Mesenchymal stem cell (in vitro differentiated cells and primary cell): ENCODE measurements around the gene METTL16.

Experiments used
- DNase-seq: peaks from one replicate; pipeline ENCODE4 v3.0.0-alpha.2; 2013
- H2AFZ ChIP-seq: one replicate; pipeline ENCODE4 v1.6.1; 2013; ENCODE audit warnings: low read depth, mild to moderate bottlenecking, control low read depth, inconsistent platforms, low read length, moderate library complexity
- H2AK5ac ChIP-seq: 2 replicates; pipeline ENCODE4 v1.6.1; 2013; ENCODE audit warnings: low read length, moderate library complexity, mild to moderate bottlenecking, inconsistent platforms; ENCODE audit not compliant: severe bottlenecking
- H2BK120ac ChIP-seq: one replicate; pipeline ENCODE4 v1.6.1; 2013; ENCODE audit warnings: low read depth, mild to moderate bottlenecking, inconsistent platforms, low read length, moderate library complexity
- H2BK12ac ChIP-seq, 2 experiments: one replicate each; pipeline ENCODE4 v1.6.1; 2013; ENCODE audit warnings: inconsistent platforms in 2 of 2, low read length in 2 of 2, mild to moderate bottlenecking in 2 of 2, moderate library complexity in 2 of 2, control low read depth in 1 of 2
- H2BK15ac ChIP-seq: one replicate; pipeline ENCODE4 v1.6.1; 2013; ENCODE audit warnings: mild to moderate bottlenecking, low read depth, inconsistent platforms; ENCODE audit not compliant: poor library complexity, severe bottlenecking
- H2BK5ac ChIP-seq: 2 replicates; pipeline ENCODE4 v1.6.1; 2013; ENCODE audit warnings: low read depth, mild to moderate bottlenecking, low read length, control low read depth, inconsistent platforms; ENCODE audit not compliant: poor library complexity, severe bottlenecking
- H3K14ac ChIP-seq, 2 experiments: one replicate each; pipeline ENCODE4 v1.6.1; 2013; ENCODE audit warnings: inconsistent platforms in 2 of 2, low read length in 2 of 2, control low read depth in 1 of 2, mild to moderate bottlenecking in 1 of 2, moderate library complexity in 1 of 2
- H3K18ac ChIP-seq, 2 experiments: one replicate each; pipeline ENCODE4 v1.6.1; 2013; ENCODE audit warnings: inconsistent platforms in 2 of 2, low read length in 2 of 2, control low read depth in 1 of 2, low read depth in 1 of 2, mild to moderate bottlenecking in 1 of 2
- H3K23ac ChIP-seq, 2 experiments: one replicate each; pipeline ENCODE4 v1.6.1; 2013; ENCODE audit warnings: inconsistent platforms in 2 of 2, low read length in 2 of 2, mild to moderate bottlenecking in 2 of 2, moderate library complexity in 2 of 2, control low read depth in 1 of 2
- H3K27ac ChIP-seq: 2 replicates; pipeline ENCODE4 v1.5.1; 2013; ENCODE audit warnings: mild to moderate bottlenecking, moderate library complexity, low read length, control low read depth, inconsistent platforms; ENCODE audit not compliant: poor library complexity, severe bottlenecking
- H3K27me3 ChIP-seq, 2 experiments: 2 replicates each; pipeline versions ENCODE4 v1.6.1 to v1.7.0; 2013; ENCODE audit warnings: low read length in 2 of 2, mild to moderate bottlenecking in 2 of 2, moderate library complexity in 2 of 2, control low read depth in 1 of 2, inconsistent platforms in 1 of 2; ENCODE audit not compliant: control insufficient read depth in 1 of 2, insufficient read depth in 1 of 2
- H3K36me3 ChIP-seq, 2 experiments: 2 replicates each; pipeline versions ENCODE4 v1.6.1 to v1.7.0; 2013; ENCODE audit warnings: low read length in 2 of 2, control low read depth in 1 of 2, inconsistent platforms in 1 of 2, low read depth in 1 of 2, mild to moderate bottlenecking in 1 of 2; ENCODE audit not compliant: insufficient read depth in 2 of 2, control insufficient read depth in 1 of 2
- H3K4ac ChIP-seq, 2 experiments: one replicate each; pipeline ENCODE4 v1.6.1; 2013; ENCODE audit warnings: inconsistent platforms in 2 of 2, low read length in 2 of 2, mild to moderate bottlenecking in 2 of 2, moderate library complexity in 2 of 2, control low read depth in 1 of 2, low read depth in 1 of 2
- H3K4me1 ChIP-seq: 2 replicates; pipeline ENCODE4 v1.6.1; 2013; ENCODE audit warnings: low read depth, low read length, control low read depth; ENCODE audit not compliant: control insufficient read depth, insufficient read depth
- H3K4me2 ChIP-seq: 2 replicates; pipeline ENCODE4 v1.6.1; 2013; ENCODE audit warnings: low read length, mild to moderate bottlenecking, inconsistent platforms; ENCODE audit not compliant: poor library complexity, severe bottlenecking
- H3K4me3 ChIP-seq, 2 experiments: 2 replicates each; pipeline versions ENCODE4 v1.5.1 to v1.7.0; 2013; ENCODE audit warnings: low read length in 2 of 2, mild to moderate bottlenecking in 2 of 2, control low read depth in 1 of 2, low read depth in 1 of 2; ENCODE audit not compliant: insufficient read depth in 1 of 2
- H3K79me1 ChIP-seq: replicated peaks from 2 replicates; pipeline ENCODE4 v1.6.1; 2013; ENCODE audit warnings: mild to moderate bottlenecking, control low read depth, low read length, inconsistent platforms; ENCODE audit not compliant: poor library complexity, severe bottlenecking
- H3K9ac ChIP-seq: 2 replicates; pipeline ENCODE4 v1.7.0; 2013; ENCODE audit warnings: mild to moderate bottlenecking, low read length, moderate library complexity
- H3K9me3 ChIP-seq: 2 replicates; pipeline ENCODE4 v1.7.0; 2013; ENCODE audit warnings: mild to moderate bottlenecking, low read length; ENCODE audit not compliant: control insufficient read depth
- H4K8ac ChIP-seq: one replicate; pipeline ENCODE4 v1.6.1; 2013; ENCODE audit warnings: inconsistent platforms, mild to moderate bottlenecking, low read length, moderate library complexity
- H4K91ac ChIP-seq: one replicate; pipeline ENCODE4 v1.6.1; 2013; ENCODE audit warnings: mild to moderate bottlenecking, low read length, inconsistent platforms
- WGBS: methylation state at CpG from one replicate; pipeline ENCODE4 v1.1.7; 2013; ENCODE audit warnings: mixed read lengths; 5-methylcytosine and 5-hydroxymethylcytosine counted together

Gene METTL16

DNA sequence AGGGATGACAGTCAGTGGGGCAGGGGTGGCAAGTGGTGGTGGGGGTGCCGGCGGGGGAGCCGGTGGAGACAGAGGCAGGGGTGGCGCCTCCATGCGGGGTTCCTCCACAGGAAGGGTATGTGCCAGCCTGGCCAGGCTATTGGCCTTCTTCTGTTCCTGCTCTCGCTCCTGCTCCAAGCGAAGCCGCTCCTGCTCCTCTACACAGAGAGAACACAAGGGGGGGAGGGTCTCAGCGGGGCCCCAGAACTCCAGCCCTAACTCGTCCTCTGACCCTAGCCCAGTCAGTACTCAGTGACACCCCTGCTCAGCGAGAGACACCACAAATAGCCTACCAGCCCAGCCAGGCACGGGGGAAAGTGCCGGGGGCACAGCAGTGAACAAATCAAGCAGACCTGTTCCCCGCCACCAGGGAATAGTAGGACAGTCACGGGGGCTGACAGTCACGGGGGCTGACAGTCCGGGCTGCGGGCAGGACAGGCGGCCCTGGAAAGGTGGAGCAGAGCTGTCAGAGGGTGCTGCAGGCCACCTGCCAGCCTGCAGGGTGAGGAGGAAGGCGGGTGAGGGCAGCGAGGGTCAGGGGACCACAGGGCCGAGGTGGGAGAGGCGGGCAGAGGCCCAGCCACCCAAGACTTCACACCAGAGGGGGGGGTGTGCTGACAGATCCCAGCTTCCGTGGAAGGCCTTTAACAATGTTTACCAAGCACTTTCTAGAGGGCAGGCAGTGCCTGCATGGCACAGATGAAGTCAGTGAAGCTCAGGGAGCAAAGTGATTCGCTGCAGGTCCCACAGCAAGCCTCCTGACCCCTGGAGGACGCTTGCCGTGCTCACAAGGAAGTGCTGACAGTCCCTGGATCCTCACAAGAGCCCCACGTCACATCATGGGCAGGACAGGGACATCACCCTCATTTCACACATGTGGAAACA, 116.2 kb downstream of the METTL16 start:
- H3K23ac ChIP-seq = peak overlapping the region; percentile 20 to 46
- peak overlapping the region; percentile 95 for H4K91ac ChIP-seq
- H3K4me1 ChIP-seq = peaks cover 59% of the 10 kb centered on the region
- H3K27ac ChIP-seq = peak overlapping the region; percentile 79
- H3K14ac ChIP-seq = peak overlapping the region in 1 of 2 experiments; percentile 97
- 70% methylated on average over 28 of the region's 28 CpGs for WGBS
- no peak overlapping the region for H2BK5ac ChIP-seq
- H3K27me3 ChIP-seq = no peaks in the 10 kb centered on the region
- no peak overlapping the region for H2AK5ac ChIP-seq
- peaks cover 6 to 15% of the 10 kb centered on the region in 2 experiments for H3K36me3 ChIP-seq
- H2BK12ac ChIP-seq = peak overlapping the region; percentile 34 to 98
- H2BK120ac ChIP-seq = peak overlapping the region; percentile 30
- peak overlapping the region in 1 of 2 experiments; percentile 69 for H3K4me3 ChIP-seq
- peak overlapping the region; percentile 73 for H2BK15ac ChIP-seq
- H3K9me3 ChIP-seq = no peaks in the 10 kb centered on the region
- H3K4ac ChIP-seq = peak overlapping the region; percentile 73 to 90
- H3K18ac ChIP-seq = peak overlapping the region; percentile 68 to 69
- H3K9ac ChIP-seq = peak overlapping the region; percentile 80
- peak overlapping the region; percentile 25 for H4K8ac ChIP-seq
- H3K4me2 ChIP-seq = peak overlapping the region; percentile 13
- H2AFZ ChIP-seq = no peak overlapping the region
- peaks cover 21% of the 10 kb centered on the region for H3K79me1 ChIP-seq
- peak; percentile 91 for DNase-seq

DNA sequence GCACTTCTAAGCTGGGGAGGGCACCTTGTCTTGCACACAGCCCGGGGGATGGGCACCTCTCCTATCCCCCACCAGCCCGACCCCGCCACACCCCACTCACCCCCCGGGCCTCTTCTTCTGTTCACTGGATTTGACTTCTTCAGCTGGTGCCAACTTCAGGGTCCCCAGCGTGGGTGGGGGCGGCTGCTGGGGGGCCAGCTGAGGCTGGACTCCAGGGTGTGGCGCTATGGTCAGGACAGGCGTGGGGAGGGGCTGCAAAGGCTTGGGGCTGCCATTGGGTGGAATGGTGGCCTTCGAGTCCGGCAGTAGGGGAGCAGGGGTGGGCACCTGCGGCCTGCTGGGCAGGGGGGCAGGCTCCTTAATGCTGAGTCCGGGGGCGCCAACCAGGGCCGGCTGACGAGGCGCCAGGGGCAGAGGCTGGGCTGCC, 116.9 kb downstream of the METTL16 start:
- H3K4me2 ChIP-seq = no peak overlapping the region
- peak overlapping the region in 1 of 2 experiments; percentile 73 for H3K18ac ChIP-seq
- peaks cover 59% of the 10 kb centered on the region for H3K4me1 ChIP-seq
- no peak overlapping the region for H3K4me3 ChIP-seq
- no peak overlapping the region for H2BK5ac ChIP-seq
- peak overlapping the region in 1 of 2 experiments; percentile 20 for H3K4ac ChIP-seq
- H3K9me3 ChIP-seq = no peaks in the 10 kb centered on the region
- H2BK12ac ChIP-seq = peak overlapping the region; percentile 83 to 85
- 92% methylated on average over 16 of the region's 16 CpGs for WGBS
- H3K79me1 ChIP-seq = peaks cover 28% of the 10 kb centered on the region
- no peak for DNase-seq
- no peak overlapping the region for H2AFZ ChIP-seq
- H3K9ac ChIP-seq = peak overlapping the region; percentile 72
- peak overlapping the region; percentile 73 for H2BK15ac ChIP-seq
- peak overlapping the region; percentile 30 for H2BK120ac ChIP-seq
- H4K91ac ChIP-seq = peak overlapping the region; percentile 76
- H4K8ac ChIP-seq = peak overlapping the region; percentile 35
- H2AK5ac ChIP-seq = no peak overlapping the region
- H3K36me3 ChIP-seq = peaks cover 6 to 23% of the 10 kb centered on the region in 2 experiments
- no peak overlapping the region for H3K23ac ChIP-seq
- H3K27ac ChIP-seq = no peak overlapping the region
- no peaks in the 10 kb centered on the region for H3K27me3 ChIP-seq
- H3K14ac ChIP-seq = no peak overlapping the region

- peak overlapping the region; percentile 57 for H2BK15ac ChIP-seq
- H2AFZ ChIP-seq = no peak overlapping the region
- H2BK5ac ChIP-seq = no peak overlapping the region
- H3K18ac ChIP-seq = peak overlapping the region; percentile 73 to 88
- peaks cover 9 to 26% of the 10 kb centered on the region in 2 experiments for H3K36me3 ChIP-seq
- H3K4me1 ChIP-seq = peaks cover 58% of the 10 kb centered on the region
- peak overlapping the region in 1 of 2 experiments; percentile 68 for H3K23ac ChIP-seq
- H3K9me3 ChIP-seq = no peaks in the 10 kb centered on the region
- peak; percentile 43 for DNase-seq
- peak overlapping the region in 1 of 2 experiments; percentile 2 for H3K14ac ChIP-seq
- H3K9ac ChIP-seq = peak overlapping the region; percentile 72
- no peaks in the 10 kb centered on the region for H3K27me3 ChIP-seq
- no peak overlapping the region for H3K27ac ChIP-seq
- H2BK12ac ChIP-seq = peak overlapping the region; percentile 83 to 85
- H4K91ac ChIP-seq = peak overlapping the region; percentile 90
- peak overlapping the region; percentile 58 for H2BK120ac ChIP-seq
- H3K4ac ChIP-seq = peak overlapping the region; percentile 19 to 66
- 52% methylated on average over 21 of the region's 53 CpGs for WGBS
- peak overlapping the region; percentile 59 for H3K4me2 ChIP-seq
- peak overlapping the region; percentile 35 for H4K8ac ChIP-seq
- peak overlapping the region; percentile 26 to 28 for H3K4me3 ChIP-seq
- peaks cover 30% of the 10 kb centered on the region for H3K79me1 ChIP-seq
- H2AK5ac ChIP-seq = peak overlapping the region; percentile 74
Observed at GRCh38 chr17:2393954-2394749, 117.5 kb downstream of the METTL16 start.
